Mesendoderm (in vitro differentiated cells): ENCODE results near the gene PCDHB11.
"Not testable (repeated sequence)": the region's sequence is repeated elsewhere in the genome, so short reads cannot be mapped to it uniquely, and the experiment has no call there.

ENCODE experiments used
- DNase-seq: peaks from one replicate; pipeline ENCODE4 v3.0.0; 2013
- H2AK5ac ChIP-seq: 2 replicates; pipeline ENCODE4 v1.6.1; 2013; ENCODE audit warnings: low read length, inconsistent platforms
- H2BK120ac ChIP-seq: 2 replicates; pipeline ENCODE4 v1.6.1; 2013; ENCODE audit warnings: low read depth, mild to moderate bottlenecking, low read length, moderate library complexity, mixed read lengths
- H2BK15ac ChIP-seq: replicated peaks from 2 replicates; pipeline ENCODE4 v1.6.1; 2013; ENCODE audit warnings: low read depth, mild to moderate bottlenecking, moderate library complexity
- H2BK5ac ChIP-seq: 2 replicates; pipeline ENCODE4 v1.6.1; 2013; ENCODE audit warnings: low read length, inconsistent platforms
- H3K18ac ChIP-seq: 2 replicates; pipeline ENCODE4 v1.6.1; 2013; ENCODE audit warnings: mild to moderate bottlenecking, low read length, mixed read lengths
- H3K23ac ChIP-seq: one replicate; pipeline ENCODE4 v1.6.1; 2013; ENCODE audit warnings: low read length
- H3K27ac ChIP-seq: 2 replicates; pipeline ENCODE4 v1.5.1; 2013; ENCODE audit warnings: low read depth, mild to moderate bottlenecking, inconsistent platforms, low read length, moderate library complexity
- H3K27me3 ChIP-seq: 2 replicates; pipeline ENCODE4 v1.6.1; 2013; ENCODE audit warnings: low read length, control low read depth, mild to moderate bottlenecking, inconsistent platforms; ENCODE audit not compliant: insufficient read depth, poor library complexity
- H3K36me3 ChIP-seq: 2 replicates; pipeline ENCODE4 v1.6.1; 2013; ENCODE audit warnings: low read length, inconsistent platforms; ENCODE audit not compliant: control insufficient read depth, insufficient read depth
- H3K4ac ChIP-seq: one replicate; pipeline ENCODE4 v1.6.1; 2013; ENCODE audit warnings: low read depth, mild to moderate bottlenecking, low read length, moderate library complexity
- H3K4me1 ChIP-seq: 2 replicates; pipeline ENCODE4 v1.6.1; 2013; ENCODE audit warnings: low read depth, low read length, inconsistent platforms; ENCODE audit not compliant: control insufficient read depth
- H3K4me2 ChIP-seq: 2 replicates; pipeline ENCODE4 v1.6.1; 2013; ENCODE audit warnings: low read length
- H3K4me3 ChIP-seq: 2 replicates; pipeline ENCODE4 v1.5.1; 2013; ENCODE audit warnings: mild to moderate bottlenecking, low read length
- H3K56ac ChIP-seq: one replicate; pipeline ENCODE4 v1.6.1; 2013; ENCODE audit warnings: low read length
- H3K79me1 ChIP-seq: 2 replicates; pipeline ENCODE4 v1.6.1; 2013; ENCODE audit warnings: low read length, inconsistent platforms
- H3K79me2 ChIP-seq: 2 replicates; pipeline ENCODE4 v1.6.1; 2013; ENCODE audit warnings: mild to moderate bottlenecking, low read length; ENCODE audit not compliant: control insufficient read depth, insufficient read depth
- H3K9ac ChIP-seq: 2 replicates; pipeline ENCODE4 v1.6.1; 2013; ENCODE audit warnings: low read length, inconsistent platforms
- H4K5ac ChIP-seq: one replicate; pipeline ENCODE4 v1.6.1; 2013; ENCODE audit warnings: low read length
- H4K8ac ChIP-seq: one replicate; pipeline ENCODE4 v1.6.1; 2013; ENCODE audit warnings: low read depth, mild to moderate bottlenecking, control low read depth, low read length, moderate library complexity
- WGBS: extraction: QIAGEN DNeasy Blood & Tissue Kit; methylation state at CpG from one replicate; pipeline ENCODE4 v1.1.7; 2013; ENCODE audit warnings: low lambda C conversion rate, missing lambda C conversion rate; ENCODE audit not compliant: insufficient coverage; ENCODE audit errors: extremely low coverage; 5-methylcytosine and 5-hydroxymethylcytosine counted together

PCDHB11 gene

GRCh38 chr5:141152096-141152495 is 47.3 kb upstream of the PCDHB11 start:
- H3K56ac ChIP-seq, H2AK5ac ChIP-seq, H3K4me2 ChIP-seq, H3K9ac ChIP-seq, H3K4ac ChIP-seq, H3K4me1 ChIP-seq, H3K27me3 ChIP-seq, H3K36me3 ChIP-seq, H3K79me1 ChIP-seq, H2BK5ac ChIP-seq, DNase-seq, H3K23ac ChIP-seq, H3K4me3 ChIP-seq, H4K8ac ChIP-seq, H3K27ac ChIP-seq, H4K5ac ChIP-seq, H2BK120ac ChIP-seq, H3K18ac ChIP-seq, H3K79me2 ChIP-seq, H2BK15ac ChIP-seq: not testable (repeated sequence)
- WGBS: no CpG with 5 or more reads among the region's 36 CpGs

DNA sequence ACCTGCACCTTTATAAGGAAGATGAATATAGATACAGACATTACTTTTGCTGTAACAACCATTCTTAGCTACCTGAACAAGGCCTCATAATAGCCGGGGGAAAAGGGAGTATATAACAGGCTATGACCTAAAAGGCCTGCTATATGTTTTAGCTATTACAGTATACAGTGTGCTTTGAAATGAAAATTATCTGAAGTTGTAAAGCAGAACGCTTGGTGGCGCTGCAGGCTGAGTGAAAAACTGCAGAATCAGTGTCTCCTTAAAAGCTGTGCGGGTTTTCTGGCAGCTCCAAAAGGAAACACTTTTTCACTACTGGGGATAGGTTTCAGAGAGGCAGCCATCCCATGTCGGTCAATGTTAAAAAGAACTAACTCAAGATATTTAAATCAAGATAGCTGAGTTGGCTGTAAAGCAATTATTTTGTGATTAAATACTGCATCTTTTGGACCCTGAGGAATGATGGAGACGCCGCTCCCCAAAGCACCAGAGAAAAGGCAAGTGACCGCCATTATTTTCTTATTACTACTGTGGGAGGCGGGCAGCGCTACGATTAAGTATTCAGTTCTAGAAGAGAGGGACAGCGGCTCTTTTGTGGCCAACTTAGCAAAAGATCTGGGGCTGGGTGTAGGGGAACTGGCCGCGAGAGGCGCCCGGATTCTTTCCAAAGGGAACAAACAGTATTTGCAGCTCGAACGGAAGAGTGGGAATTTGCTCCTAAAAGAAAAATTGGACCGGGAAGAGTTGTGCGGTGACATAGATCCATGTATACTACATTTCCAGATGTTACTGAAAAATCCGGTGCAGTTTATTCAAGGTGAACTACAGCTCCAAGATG is 43.7 kb upstream of the PCDHB11 start:
- no peak overlapping the region for H3K4me3 ChIP-seq
- no CpG with 5 or more reads among the region's 21 CpGs for WGBS
- H3K36me3 ChIP-seq: no peaks in the 10 kb centered on the region
- H3K23ac ChIP-seq: no peak overlapping the region
- no peak overlapping the region for H4K5ac ChIP-seq
- no peaks in the 10 kb centered on the region for H3K79me2 ChIP-seq
- H2AK5ac ChIP-seq: no peak overlapping the region
- no peak overlapping the region for H3K4ac ChIP-seq
- no peak overlapping the region for H3K27ac ChIP-seq
- no peaks in the 10 kb centered on the region for H3K27me3 ChIP-seq
- peak; percentile 57 for DNase-seq
- no peak overlapping the region for H3K4me2 ChIP-seq
- H2BK5ac ChIP-seq: no peak overlapping the region
- H4K8ac ChIP-seq: no peak overlapping the region
- no peaks in the 10 kb centered on the region for H3K79me1 ChIP-seq
- no peaks in the 10 kb centered on the region for H3K4me1 ChIP-seq
- H2BK15ac ChIP-seq: no peak overlapping the region
- H3K56ac ChIP-seq: no peak overlapping the region
- no peak overlapping the region for H3K18ac ChIP-seq
- H2BK120ac ChIP-seq: no peak overlapping the region
- no peak overlapping the region for H3K9ac ChIP-seq

DNA sequence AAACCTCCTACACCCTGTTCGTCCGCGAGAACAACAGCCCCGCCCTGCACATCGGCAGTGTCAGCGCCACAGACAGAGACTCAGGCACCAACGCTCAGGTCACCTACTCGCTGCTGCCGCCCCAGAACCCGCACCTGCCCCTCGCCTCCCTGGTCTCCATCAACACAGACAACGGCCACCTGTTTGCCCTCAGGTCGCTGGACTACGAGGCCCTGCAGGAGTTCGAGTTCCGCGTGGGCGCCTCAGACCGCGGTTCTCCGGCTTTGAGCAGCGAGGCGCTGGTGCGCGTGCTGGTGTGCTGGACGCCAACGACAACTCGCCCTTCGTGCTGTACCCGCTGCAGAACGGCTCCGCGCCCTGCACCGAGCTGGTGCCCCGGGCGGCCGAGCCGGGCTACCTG is 42.1 kb upstream of the PCDHB11 start:
- H3K79me1 ChIP-seq, H2BK15ac ChIP-seq, H2BK120ac ChIP-seq, H4K8ac ChIP-seq, H3K4me2 ChIP-seq, H3K9ac ChIP-seq, H3K27me3 ChIP-seq, DNase-seq, H4K5ac ChIP-seq, H2BK5ac ChIP-seq, H3K79me2 ChIP-seq, H2AK5ac ChIP-seq, H3K18ac ChIP-seq, H3K23ac ChIP-seq, H3K4me1 ChIP-seq, H3K56ac ChIP-seq, H3K4me3 ChIP-seq, H3K27ac ChIP-seq, H3K4ac ChIP-seq, H3K36me3 ChIP-seq: not testable (repeated sequence)
- WGBS: no CpG with 5 or more reads among the region's 38 CpGs

DNA sequence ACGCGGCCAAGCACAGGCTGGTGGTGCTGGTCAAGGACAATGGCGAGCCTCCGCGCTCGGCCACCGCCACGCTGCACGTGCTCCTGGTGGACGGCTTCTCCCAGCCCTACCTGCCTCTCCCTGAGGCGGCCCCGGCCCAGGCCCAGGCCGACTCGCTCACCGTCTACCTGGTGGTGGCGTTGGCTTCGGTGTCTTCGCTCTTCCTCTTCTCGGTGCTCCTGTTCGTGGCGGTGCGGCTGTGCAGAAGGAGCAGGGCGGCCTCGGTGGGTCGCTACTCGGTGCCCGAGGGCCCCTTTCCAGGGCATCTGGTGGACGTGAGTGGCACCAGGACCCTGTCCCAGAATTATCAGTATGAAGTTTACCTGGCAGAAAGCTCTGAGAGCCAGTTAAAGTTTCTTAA is 41.5 kb upstream of the PCDHB11 start:
- not testable (repeated sequence) for H2BK120ac ChIP-seq, H2AK5ac ChIP-seq, H3K27ac ChIP-seq, H2BK5ac ChIP-seq, H3K4me3 ChIP-seq, H3K23ac ChIP-seq, H3K4me2 ChIP-seq, H3K18ac ChIP-seq, H3K9ac ChIP-seq, H4K8ac ChIP-seq, DNase-seq, H3K4me1 ChIP-seq, H3K79me2 ChIP-seq, H3K27me3 ChIP-seq, H3K56ac ChIP-seq, H3K36me3 ChIP-seq, H4K5ac ChIP-seq, H2BK15ac ChIP-seq, H3K79me1 ChIP-seq, H3K4ac ChIP-seq
- WGBS: no CpG with 5 or more reads among the region's 28 CpGs

GRCh38 chr5:141172381-141173204 is 26.8 kb upstream of the PCDHB11 start, which contains the start of gene PCDHB7:
PCDHB7 (plus strand) TSS chr5:141172644; CDS start chr5:141172836, 192 bp downstream.
- Histone ChIP-seq H2BK15ac (no peak within 1 kb of the TSS), H2BK5ac (no peak within 1 kb of the TSS), H3K79me2 (no peaks in the 10 kb centered on the region), H4K5ac (no peak within 1 kb of the TSS), H4K8ac (peak within 1 kb of the TSS; percentile 56), H3K36me3 (no peaks in the 10 kb centered on the region), H3K4me2 (no peak within 1 kb of the TSS), H2AK5ac (no peak within 1 kb of the TSS), H3K18ac (no peak within 1 kb of the TSS), H3K27me3 (no peaks in the 10 kb centered on the region), H2BK120ac (no peak within 1 kb of the TSS), H3K23ac (no peak within 1 kb of the TSS), H3K79me1 (no peaks in the 10 kb centered on the region), H3K4me1 (no peaks in the 10 kb centered on the region), H3K4ac (no peak within 1 kb of the TSS), H3K9ac (no peak within 1 kb of the TSS), H3K4me3 (no peak within 1 kb of the TSS), H3K56ac (no peak within 1 kb of the TSS), H3K27ac (no peak within 1 kb of the TSS)
- peak; percentile 66 for DNase-seq
- WGBS: no CpG with 5 or more reads among the region's 20 CpGs
